RWPE2 (cell line): ENCODE measurements around the gene COL4A6.

Experiments used
- ATAC-seq: fragments of 200-7000 bp; cut with Tn5 transposase; 3 replicates; pipeline ENCODE4 v1.9.1; 2021; ENCODE audit warnings: low read depth
- DNase-seq: peaks from one replicate; pipeline ENCODE4 v3.0.0-alpha.2; 2020; ENCODE audit warnings: low spot score
- H3K27ac ChIP-seq: fragments of 450-650 bp; 2 replicates; pipeline ENCODE4 v1.5.1; 2017; ENCODE audit warnings: mild to moderate bottlenecking; ENCODE audit not compliant: poor library complexity, severe bottlenecking
- H3K27me3 ChIP-seq: fragments of 250-450 bp; sonication (Bioruptor Pico); 2 replicates; pipeline ENCODE4 v1.5.1; 2021; ENCODE audit warnings: mild to moderate bottlenecking, moderate library complexity; ENCODE audit not compliant: insufficient read depth, poor library complexity, severe bottlenecking
- H3K36me3 ChIP-seq: fragments of 250-450 bp; sonication (Bioruptor Pico); 2 replicates; pipeline ENCODE4 v1.5.1; 2020; ENCODE audit warnings: low read depth, mild to moderate bottlenecking, moderate library complexity
- H3K4me1 ChIP-seq: fragments of 250-450 bp; sonication (Bioruptor Pico); 2 replicates; pipeline ENCODE4 v1.5.1; 2021; ENCODE audit warnings: mild to moderate bottlenecking, moderate library complexity; ENCODE audit not compliant: insufficient read depth, poor library complexity, severe bottlenecking
- H3K4me3 ChIP-seq: fragments of 250-450 bp; sonication (Bioruptor Pico); 2 replicates; pipeline ENCODE4 v1.5.1; 2021; ENCODE audit warnings: mild to moderate bottlenecking, moderate library complexity; ENCODE audit not compliant: severe bottlenecking
- H3K9me3 ChIP-seq: fragments of 250-450 bp; sonication (Bioruptor Pico); 2 replicates; pipeline ENCODE4 v1.5.1; 2021; ENCODE audit warnings: mild to moderate bottlenecking, moderate library complexity; ENCODE audit not compliant: severe bottlenecking
- TF ChIP-seq, protein P1 (sequence below): fragments of 450-650 bp; IDR thresholded peaks from one replicate; pipeline ENCODE4 v1.5.1; 2017; ENCODE audit warnings: mild to moderate bottlenecking, moderate library complexity; ENCODE audit not compliant: poor library complexity, severe bottlenecking

The COL4A6 gene

DNA sequence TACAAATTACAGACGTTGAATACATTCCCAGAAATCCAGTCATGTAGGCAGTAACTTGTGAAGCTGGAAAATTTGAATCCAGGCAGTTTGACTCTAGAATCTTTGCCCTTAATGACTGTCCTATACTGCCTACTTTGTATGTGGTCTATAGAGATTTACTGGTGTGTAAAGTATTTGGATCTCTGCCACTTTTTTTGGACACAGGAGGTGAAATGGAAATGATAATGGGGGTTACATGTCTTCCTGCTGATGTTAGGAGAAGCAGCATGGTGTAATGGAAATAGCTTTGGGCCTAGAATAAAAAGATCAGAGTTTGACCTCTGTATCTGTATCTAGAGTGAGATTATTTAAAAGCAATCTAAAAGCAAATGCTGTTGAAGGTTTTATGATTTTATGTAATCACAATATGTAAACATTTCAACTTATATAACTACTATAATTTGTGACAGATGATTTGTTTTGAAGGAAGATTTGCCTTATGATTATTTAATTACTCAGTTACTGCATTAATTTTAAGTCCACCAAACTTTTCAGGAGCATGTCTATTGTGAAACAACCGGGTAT is 4.8 kb upstream of the COL4A6 start:
- H3K4me1 ChIP-seq: peaks cover 15% of the 10 kb centered on the region
- DNase-seq (no peak), ATAC-seq (no peak)
- peak overlapping the region; percentile 77 for H3K27ac ChIP-seq
- TF ChIP-seq, protein P1, sequence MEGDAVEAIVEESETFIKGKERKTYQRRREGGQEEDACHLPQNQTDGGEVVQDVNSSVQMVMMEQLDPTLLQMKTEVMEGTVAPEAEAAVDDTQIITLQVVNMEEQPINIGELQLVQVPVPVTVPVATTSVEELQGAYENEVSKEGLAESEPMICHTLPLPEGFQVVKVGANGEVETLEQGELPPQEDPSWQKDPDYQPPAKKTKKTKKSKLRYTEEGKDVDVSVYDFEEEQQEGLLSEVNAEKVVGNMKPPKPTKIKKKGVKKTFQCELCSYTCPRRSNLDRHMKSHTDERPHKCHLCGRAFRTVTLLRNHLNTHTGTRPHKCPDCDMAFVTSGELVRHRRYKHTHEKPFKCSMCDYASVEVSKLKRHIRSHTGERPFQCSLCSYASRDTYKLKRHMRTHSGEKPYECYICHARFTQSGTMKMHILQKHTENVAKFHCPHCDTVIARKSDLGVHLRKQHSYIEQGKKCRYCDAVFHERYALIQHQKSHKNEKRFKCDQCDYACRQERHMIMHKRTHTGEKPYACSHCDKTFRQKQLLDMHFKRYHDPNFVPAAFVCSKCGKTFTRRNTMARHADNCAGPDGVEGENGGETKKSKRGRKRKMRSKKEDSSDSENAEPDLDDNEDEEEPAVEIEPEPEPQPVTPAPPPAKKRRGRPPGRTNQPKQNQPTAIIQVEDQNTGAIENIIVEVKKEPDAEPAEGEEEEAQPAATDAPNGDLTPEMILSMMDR: no peak
- peak overlapping the region; percentile 51 for H3K4me3 ChIP-seq
- H3K36me3 ChIP-seq: peaks cover 26% of the 10 kb centered on the region
- no peaks in the 10 kb centered on the region for H3K9me3 ChIP-seq
- H3K27me3 ChIP-seq: no peaks in the 10 kb centered on the region

DNA sequence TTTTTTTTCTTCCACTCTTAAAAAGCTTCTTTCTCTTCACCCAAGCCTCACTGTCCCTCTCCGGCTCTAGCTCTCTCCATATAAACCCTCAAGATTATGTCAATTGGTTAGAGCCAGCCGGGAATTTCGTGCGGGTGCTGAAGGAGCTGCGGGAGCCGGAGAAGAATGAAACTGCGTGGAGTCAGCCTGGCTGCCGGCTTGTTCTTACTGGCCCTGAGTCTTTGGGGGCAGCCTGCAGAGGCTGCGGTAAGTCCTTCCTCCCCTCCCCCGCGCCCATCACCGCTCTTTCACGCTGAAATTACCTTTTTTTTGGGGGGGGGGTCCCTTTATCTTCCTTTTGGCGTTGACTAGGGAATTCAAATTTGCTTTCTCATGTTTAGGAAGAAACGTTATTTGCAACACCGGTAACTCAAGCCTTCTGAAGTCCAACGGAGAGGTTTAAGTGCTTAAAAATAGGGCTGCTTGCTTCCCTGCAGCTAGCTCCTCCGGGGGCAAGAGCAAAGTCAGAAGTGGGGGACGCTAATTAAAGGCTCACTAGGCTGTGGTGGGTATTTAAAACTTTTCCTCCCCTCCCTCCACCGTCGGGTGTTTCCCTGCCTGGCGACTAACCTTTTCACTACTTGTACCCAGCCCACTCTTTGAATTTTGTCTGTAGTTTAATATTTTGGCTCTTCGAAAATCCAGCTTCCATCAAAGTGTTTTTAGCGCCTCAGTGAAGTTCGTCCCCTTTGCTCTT is 1.9 kb upstream of the COL4A6 start:
- Histone ChIP-seq H3K27me3 (no peaks in the 10 kb centered on the region), H3K4me1 (peaks cover 2% of the 10 kb centered on the region), H3K27ac (peak overlapping the region; percentile 77), H3K4me3 (peak overlapping the region; percentile 51), H3K9me3 (no peaks in the 10 kb centered on the region), H3K36me3 (peaks cover 22% of the 10 kb centered on the region)
- ATAC-seq (no peak), DNase-seq (no peak)
- TF ChIP-seq, protein P1: no peak

DNA sequence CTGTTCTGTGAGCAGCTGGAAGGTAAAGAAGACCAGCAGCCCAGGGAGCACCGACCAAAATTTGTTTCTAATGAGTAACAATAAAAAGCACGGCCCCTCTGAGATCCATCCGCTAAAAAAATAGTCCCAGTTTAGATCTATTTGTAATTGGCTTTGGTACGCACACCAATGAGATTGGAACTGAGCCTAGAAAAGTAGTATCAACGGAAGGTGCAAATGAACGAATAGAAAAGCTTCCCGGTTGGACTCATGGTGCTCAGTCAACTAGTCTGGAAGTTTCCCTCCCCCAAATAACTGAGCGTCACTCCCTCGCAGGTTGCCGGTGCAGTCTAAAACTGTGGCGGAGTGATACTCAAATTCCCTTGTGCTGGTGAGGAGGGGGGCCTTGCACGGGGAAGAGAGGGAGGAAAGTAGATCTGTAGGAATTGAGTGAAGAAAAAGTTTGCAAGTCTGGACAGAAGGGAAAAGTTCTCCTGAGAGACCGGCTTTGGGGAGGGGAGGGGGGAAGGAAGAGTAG is 1.3 kb upstream of the COL4A6 start, which contains the start of gene COL4A5:
TSS of gene COL4A5 (plus strand) at position 413 of the 517 bp plus-strand sequence. CDS start 288 bp downstream, outside the sequence.
- H3K4me3 ChIP-seq: peak within 1 kb of the TSS; percentile 51
- H3K4me1 ChIP-seq: no peaks in the 10 kb centered on the region
- no peaks in the 10 kb centered on the region for H3K27me3 ChIP-seq
- no peaks in the 10 kb centered on the region for H3K9me3 ChIP-seq
- H3K27ac ChIP-seq: peak within 1 kb of the TSS; percentile 77
- peak; percentile 68 for DNase-seq
- peaks cover 19% of the 10 kb centered on the region for H3K36me3 ChIP-seq
- TF ChIP-seq, protein P1: no peak
- ATAC-seq: peak; percentile 74

DNA sequence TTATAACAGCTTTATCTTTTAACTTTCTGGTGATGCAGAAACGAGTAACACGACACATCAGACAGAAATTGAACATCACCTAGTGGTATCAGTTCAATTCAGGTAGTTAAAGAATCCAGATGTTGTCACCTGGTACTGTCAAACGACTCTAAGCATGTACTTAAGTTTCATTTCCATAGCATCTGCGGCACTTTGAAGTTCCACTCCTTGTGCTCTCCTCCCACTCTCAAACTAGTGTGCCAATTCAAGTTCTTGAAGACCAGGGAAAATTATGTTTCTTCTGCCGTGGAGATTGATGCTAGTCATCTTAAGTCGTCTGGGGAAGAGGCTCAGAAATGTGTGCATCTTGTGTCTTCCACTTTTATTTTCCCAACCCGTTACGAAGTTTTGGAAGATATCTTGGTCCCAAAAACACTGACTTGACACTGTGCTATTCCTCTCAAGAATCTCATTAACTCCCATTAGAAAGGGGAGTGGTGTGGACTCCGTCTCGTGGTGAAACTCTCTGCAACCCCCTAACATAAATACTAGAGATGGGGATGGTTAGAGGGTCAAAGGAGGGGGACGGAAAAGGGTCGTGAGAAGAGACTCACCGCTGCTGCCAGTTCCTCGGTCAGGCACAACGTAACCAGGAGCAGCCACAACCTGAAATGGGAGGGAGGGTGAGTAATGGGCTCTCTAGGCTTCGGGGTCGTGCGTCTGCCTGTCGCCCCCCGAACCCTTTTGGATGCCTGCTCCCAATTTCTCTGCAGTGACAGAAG is 693 bp downstream of the COL4A6 start:
- peak; percentile 8 for ATAC-seq
- peak overlapping the region; percentile 51 for H3K4me3 ChIP-seq
- peak overlapping the region; percentile 77 for H3K27ac ChIP-seq
- no peaks in the 10 kb centered on the region for H3K27me3 ChIP-seq
- no peaks in the 10 kb centered on the region for H3K4me1 ChIP-seq
- TF ChIP-seq, protein P1: no peak
- no peaks in the 10 kb centered on the region for H3K9me3 ChIP-seq
- peaks cover 10% of the 10 kb centered on the region for H3K36me3 ChIP-seq
- DNase-seq: no peak
